HepG2 (cell line): ENCODE results near the gene HPD. TPM values are rescaled to one million over a fixed set of nuclear protein-coding genes. Genes with fewer than 3 reads are reported as not detected.

Experiments
- ARNT ChIP-seq: fragments of 450-650 bp; IDR thresholded peaks from 2 replicates; pipeline ENCODE4 v1.6.1; 2017
- BRF2 ChIP-seq: sonication (generic); formaldehyde crosslinking; IDR thresholded peaks from 2 replicates; pipeline ENCODE4 v1.8.1; 2022; ENCODE audit warnings: mild to moderate bottlenecking, missing genetic modification reagents
- CCAR2 ChIP-seq: fragments of 200-400 bp; formaldehyde crosslinking; optimal IDR thresholded peaks from 2 replicates; pipeline ENCODE3; 2018; ENCODE audit warnings: low read depth, mild to moderate bottlenecking, low read length, moderate library complexity
- HMG20A ChIP-seq: IDR thresholded peaks from 2 replicates; pipeline ENCODE4 v1.6.1; 2016; ENCODE audit warnings: borderline replicate concordance
- HNRNPLL ChIP-seq: fragments of 200-400 bp; formaldehyde crosslinking; IDR thresholded peaks from 2 replicates; pipeline ENCODE4 v1.6.1; 2017; ENCODE audit warnings: mild to moderate bottlenecking, low read depth, low read length; ENCODE audit not compliant: poor library complexity, severe bottlenecking
- MAX ChIP-seq: IDR thresholded peaks from 2 replicates; pipeline ENCODE4 v1.6.1; 2012; ENCODE audit warnings: inconsistent platforms
- MXI1 ChIP-seq: IDR thresholded peaks from 3 replicates; pipeline ENCODE4 v1.6.1; 2012; ENCODE audit warnings: low read depth, low read length, inconsistent platforms, borderline replicate concordance
- NCOR1 ChIP-seq: fragments of 200-600 bp; sonication (generic); IDR thresholded peaks from 2 replicates; pipeline ENCODE4 v1.7.0; 2017; ENCODE audit warnings: antibody characterized with exemption, low read length, borderline replicate concordance
- NFE2L1 ChIP-seq: sonication (generic); formaldehyde crosslinking; IDR thresholded peaks from 2 replicates; pipeline ENCODE4 v1.4.0; 2020; ENCODE audit warnings: missing genetic modification reagents, mild to moderate bottlenecking, borderline replicate concordance
- RBM39 ChIP-seq: fragments of 200-400 bp; formaldehyde crosslinking; IDR thresholded peaks from one replicate; pipeline ENCODE4 v1.6.1; 2018; ENCODE audit warnings: antibody characterized with exemption, mild to moderate bottlenecking, low read depth, low read length; ENCODE audit not compliant: poor library complexity, severe bottlenecking
- RFX5 ChIP-seq: IDR thresholded peaks from 2 replicates; pipeline ENCODE4 v1.6.1; 2011; ENCODE audit warnings: low read depth, low read length, improper control_type of control experiment
- SP140L ChIP-seq: sonication (generic); formaldehyde crosslinking; IDR thresholded peaks from 2 replicates; pipeline ENCODE4 v1.4.0; 2020; ENCODE audit warnings: missing genetic modification reagents, borderline replicate concordance
- SP5 ChIP-seq: IDR thresholded peaks from 2 replicates; pipeline ENCODE4 v1.6.1; 2016; ENCODE audit warnings: low read depth, borderline replicate concordance
- STAG1 ChIP-seq: sonication (generic); formaldehyde crosslinking; IDR thresholded peaks from 2 replicates; pipeline ENCODE4 v1.4.0; 2020; ENCODE audit warnings: missing genetic modification reagents
- SYNCRIP ChIP-seq: fragments of 200-400 bp; formaldehyde crosslinking; IDR thresholded peaks from 2 replicates; pipeline ENCODE4 v1.6.1; 2018; ENCODE audit warnings: mild to moderate bottlenecking, low read depth, low read length; ENCODE audit not compliant: insufficient read depth
- TAF15 ChIP-seq: fragments of 200-400 bp; formaldehyde crosslinking; IDR thresholded peaks from one replicate; pipeline ENCODE4 v1.6.1; 2018; ENCODE audit warnings: mild to moderate bottlenecking, low read depth, low read length; ENCODE audit not compliant: poor library complexity, severe bottlenecking
- TCF7L2 ChIP-seq: IDR thresholded peaks from 2 replicates; pipeline ENCODE4 v1.6.1; 2011; ENCODE audit warnings: mild to moderate bottlenecking, low read depth, low read length, moderate library complexity
- ZFP36L1 ChIP-seq: sonication (generic); formaldehyde crosslinking; IDR thresholded peaks from 2 replicates; pipeline ENCODE4 v1.8.0; 2022; ENCODE audit warnings: mild to moderate bottlenecking, missing genetic modification reagents, moderate library complexity
- ZFP82 ChIP-seq: sonication (generic); formaldehyde crosslinking; IDR thresholded peaks from 2 replicates; pipeline ENCODE4 v1.5.1; 2020; ENCODE audit warnings: mild to moderate bottlenecking, missing genetic modification reagents, borderline replicate concordance
- ZNF121 ChIP-seq: sonication (generic); formaldehyde crosslinking; IDR thresholded peaks from 2 replicates; pipeline ENCODE4 v1.5.0; 2020; ENCODE audit warnings: mild to moderate bottlenecking, missing genetic modification reagents
- ZNF124 ChIP-seq: sonication (generic); formaldehyde crosslinking; IDR thresholded peaks from 2 replicates; pipeline ENCODE4 v1.4.0; 2020; ENCODE audit warnings: missing genetic modification reagents
- ZNF549 ChIP-seq: sonication (generic); formaldehyde crosslinking; IDR thresholded peaks from 2 replicates; pipeline ENCODE4 v1.5.0; 2020; ENCODE audit warnings: missing genetic modification reagents
- ZNF850 ChIP-seq: sonication (generic); formaldehyde crosslinking; conservative IDR thresholded peaks from 2 replicates; pipeline ENCODE4 v1.9.0; 2021; ENCODE audit warnings: mild to moderate bottlenecking, missing genetic modification reagents
- ZSCAN29 ChIP-seq: sonication (generic); formaldehyde crosslinking; conservative IDR thresholded peaks from 2 replicates; pipeline ENCODE4 v1.4.0; 2020; ENCODE audit warnings: mild to moderate bottlenecking, missing genetic modification reagents
- ZSCAN30 ChIP-seq: sonication (generic); formaldehyde crosslinking; IDR thresholded peaks from 2 replicates; pipeline ENCODE4 v1.5.0; 2020; ENCODE audit warnings: mild to moderate bottlenecking, missing genetic modification reagents
- polyA plus RNA-seq, 8 experiments: library from polyadenylated mRNA; depleted of rRNA in 3 of 8; stranded (reverse) in 7 of 8; unstranded in 1 of 8; fragments of >200 nt; fragmentation: Illumina TruSeq in 4 of 8; extraction: Trizol in 4 of 8; gene quantifications; 2 replicates each; pipeline versions ENCODE4 v1.2.1 to v1.2.3, GENCODE V29; 2011 to 2016; ENCODE audit warnings: low read depth in 4 of 8, missing spikeins in 1 of 8, mixed read lengths in 1 of 8; ENCODE audit not compliant: insufficient read depth in 1 of 8
- total RNA-seq, 5 experiments: library from RNA; depleted of rRNA; stranded (reverse); fragments of >200 nt; fragmentation: Illumina TruSeq; extraction: Trizol; gene quantifications; 2 replicates each; pipeline ENCODE4 v1.2.3, GENCODE V29; 2016; ENCODE audit warnings: low read depth in 1 of 5
- TF ChIP-seq, protein P1 (sequence below): sonication (generic); formaldehyde crosslinking; IDR thresholded peaks from 2 replicates; pipeline ENCODE4 v1.4.0; 2020; ENCODE audit warnings: missing genetic modification reagents, borderline replicate concordance
- TF ChIP-seq, protein P2 (sequence below): sonication (generic); formaldehyde crosslinking; conservative IDR thresholded peaks from 2 replicates; pipeline ENCODE4 v1.8.0; 2022; ENCODE audit warnings: missing genetic modification reagents

HPD gene
- total and polyA plus RNA-seq, 2 of the 13 experiments (the other 11 are each of a cell fraction or from before 2014, with no cell fraction given) = 120 to 195 TPM

DNA sequence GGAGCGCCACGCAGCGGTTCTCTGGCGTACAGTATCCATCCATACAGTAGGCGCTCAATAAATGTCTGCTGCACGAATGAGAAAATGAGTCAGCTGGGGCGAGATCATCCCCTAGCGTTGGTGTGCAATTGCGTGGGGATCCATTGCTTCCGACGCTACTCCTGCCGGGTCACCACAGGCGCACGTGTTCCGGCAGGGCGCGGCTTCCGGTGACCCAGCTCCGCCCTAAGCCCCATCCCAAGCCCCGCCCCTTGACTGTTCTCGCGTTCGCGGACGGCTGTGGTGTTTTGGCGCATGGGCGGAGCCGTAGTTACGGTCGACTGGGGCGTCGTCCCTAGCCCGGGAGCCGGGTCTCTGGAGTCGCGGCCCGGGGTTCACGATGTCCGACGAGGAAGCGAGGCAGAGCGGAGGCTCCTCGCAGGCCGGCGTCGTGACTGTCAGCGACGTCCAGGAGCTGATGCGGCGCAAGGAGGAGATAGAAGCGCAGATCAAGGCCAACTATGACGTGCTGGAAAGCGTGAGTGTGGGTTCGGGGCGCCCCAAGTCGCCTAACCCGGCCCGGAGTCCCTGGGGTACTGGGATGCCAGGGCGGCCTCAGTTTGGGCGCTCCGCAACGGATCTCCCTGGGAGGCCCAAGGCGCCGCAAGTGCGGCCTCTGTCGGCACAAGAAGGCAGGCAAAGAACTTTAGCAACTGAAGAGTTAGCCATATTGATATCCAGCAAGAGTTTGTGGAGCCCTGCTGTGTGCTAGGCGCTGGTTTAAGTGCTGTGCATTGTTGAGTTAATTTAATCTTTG is 30.0 kb upstream of the HPD start, which contains the start of gene PSMD9 (continued):
- TF ChIP-seq ZNF549 (CRISPR knock-in tag) = no peak
- TF ChIP-seq SYNCRIP = no peak
- TF ChIP-seq RFX5 = no peak
- TF ChIP-seq STAG1 = peak; percentile 78
- peak; percentile 74 for TF ChIP-seq ZNF124 (CRISPR knock-in tag)
- TF ChIP-seq BRF2 (CRISPR knock-in tag) = no peak; the same call in 1 of the 2 replicates
- no peak for TF ChIP-seq ZNF850 (CRISPR knock-in tag)
- peak; percentile 97 for TF ChIP-seq ZSCAN29 (CRISPR knock-in tag)
- TF ChIP-seq HNRNPLL = peak; percentile 90
- no peak for TF ChIP-seq TCF7L2
- TF ChIP-seq MXI1 = peak; percentile 99
- TF ChIP-seq MAX = peak; percentile 99
- TF ChIP-seq ZSCAN30 (CRISPR knock-in tag) = no peak
- peak; percentile 97 for TF ChIP-seq RBM39
- TF ChIP-seq, protein P1, sequence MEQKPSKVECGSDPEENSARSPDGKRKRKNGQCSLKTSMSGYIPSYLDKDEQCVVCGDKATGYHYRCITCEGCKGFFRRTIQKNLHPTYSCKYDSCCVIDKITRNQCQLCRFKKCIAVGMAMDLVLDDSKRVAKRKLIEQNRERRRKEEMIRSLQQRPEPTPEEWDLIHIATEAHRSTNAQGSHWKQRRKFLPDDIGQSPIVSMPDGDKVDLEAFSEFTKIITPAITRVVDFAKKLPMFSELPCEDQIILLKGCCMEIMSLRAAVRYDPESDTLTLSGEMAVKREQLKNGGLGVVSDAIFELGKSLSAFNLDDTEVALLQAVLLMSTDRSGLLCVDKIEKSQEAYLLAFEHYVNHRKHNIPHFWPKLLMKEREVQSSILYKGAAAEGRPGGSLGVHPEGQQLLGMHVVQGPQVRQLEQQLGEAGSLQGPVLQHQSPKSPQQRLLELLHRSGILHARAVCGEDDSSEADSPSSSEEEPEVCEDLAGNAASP = peak; percentile 71; the same call in 1 of the 2 replicates
- TF ChIP-seq SP5 (CRISPR knock-in tag) = peak; percentile 93
- TF ChIP-seq CCAR2 = no peak
- no peak; the same call in 1 of the 2 replicates for TF ChIP-seq NCOR1
- no peak for TF ChIP-seq SP140L (CRISPR knock-in tag)
- TF ChIP-seq NFE2L1 = no peak
- no peak for TF ChIP-seq ZFP82
- 0 out of 2 replicates have a peak, but pooled peaks have one; percentile 13 for TF ChIP-seq HMG20A
- TF ChIP-seq ZFP36L1 (CRISPR knock-in tag) = peak; percentile 91; the same call in 1 of the 2 replicates
- TF ChIP-seq, protein P2, sequence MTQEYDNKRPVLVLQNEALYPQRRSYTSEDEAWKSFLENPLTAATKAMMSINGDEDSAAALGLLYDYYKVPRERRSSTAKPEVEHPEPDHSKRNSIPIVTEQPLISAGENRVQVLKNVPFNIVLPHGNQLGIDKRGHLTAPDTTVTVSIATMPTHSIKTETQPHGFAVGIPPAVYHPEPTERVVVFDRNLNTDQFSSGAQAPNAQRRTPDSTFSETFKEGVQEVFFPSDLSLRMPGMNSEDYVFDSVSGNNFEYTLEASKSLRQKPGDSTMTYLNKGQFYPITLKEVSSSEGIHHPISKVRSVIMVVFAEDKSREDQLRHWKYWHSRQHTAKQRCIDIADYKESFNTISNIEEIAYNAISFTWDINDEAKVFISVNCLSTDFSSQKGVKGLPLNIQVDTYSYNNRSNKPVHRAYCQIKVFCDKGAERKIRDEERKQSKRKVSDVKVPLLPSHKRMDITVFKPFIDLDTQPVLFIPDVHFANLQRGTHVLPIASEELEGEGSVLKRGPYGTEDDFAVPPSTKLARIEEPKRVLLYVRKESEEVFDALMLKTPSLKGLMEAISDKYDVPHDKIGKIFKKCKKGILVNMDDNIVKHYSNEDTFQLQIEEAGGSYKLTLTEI (CRISPR knock-in tag) = no peak
- peak; percentile 61 for TF ChIP-seq TAF15
- no peak; the same call in 1 of the 2 replicates for TF ChIP-seq ZNF121 (CRISPR knock-in tag)
- TF ChIP-seq ARNT = no peak
